GM18502 (cell line): ENCODE results near the gene CNOT6L.

Experiments
- ATAC-seq: cut with Tn5 transposase; IDR thresholded peaks from one replicate; pipeline ENCODE4 v1.9.1; 2021; ENCODE audit warnings: mild to moderate bottlenecking; ENCODE audit not compliant: unreplicated experiment, poor library complexity

Gene CNOT6L

GRCh38 chr4:77820649-77821561 lies 1.7 kb upstream of the CNOT6L start:
- ATAC-seq: no peak

GRCh38 chr4:77819843-77820648 lies 878 bp upstream of the CNOT6L start:
- ATAC-seq: peak; percentile 83

- ATAC-seq: peak; percentile 16
These were observed 255 bp upstream of the CNOT6L start for GRCh38 chr4:77819404-77819842.

GRCh38 chr4:77818073-77818601 lies 1.0 kb downstream of the CNOT6L start:
- peak; percentile 30 for ATAC-seq

- no peak for ATAC-seq
These were observed 1.7 kb downstream of the CNOT6L start for GRCh38 chr4:77817304-77818072.

- no peak for ATAC-seq
These were observed 2.6 kb downstream of the CNOT6L start for GRCh38 chr4:77816546-77816945.

- ATAC-seq: no peak
These were observed 3.5 kb downstream of the CNOT6L start for GRCh38 chr4:77815636-77816035.

GRCh38 chr4:77805840-77806239 lies 13.3 kb downstream of the CNOT6L start:
- ATAC-seq: no peak

- ATAC-seq: no peak
These were observed 14.7 kb downstream of the CNOT6L start for GRCh38 chr4:77804471-77804870.

- no peak for ATAC-seq
These were observed 16.8 kb downstream of the CNOT6L start for GRCh38 chr4:77802402-77802801.

- no peak for ATAC-seq
These were observed 17.9 kb downstream of the CNOT6L start for GRCh38 chr4:77801260-77801608.

GRCh38 chr4:77800483-77801259 lies 18.5 kb downstream of the CNOT6L start:
- no peak for ATAC-seq

- ATAC-seq: no peak
These were observed 19.1 kb downstream of the CNOT6L start for GRCh38 chr4:77800077-77800476.

- no peak for ATAC-seq
These were observed 20.8 kb downstream of the CNOT6L start for GRCh38 chr4:77798385-77798784.

- ATAC-seq: no peak
These were observed 21.9 kb downstream of the CNOT6L start for GRCh38 chr4:77797239-77797638.

- no peak for ATAC-seq
These were observed 23.8 kb downstream of the CNOT6L start for GRCh38 chr4:77795326-77795725.

GRCh38 chr4:77790146-77790545 lies 29.0 kb downstream of the CNOT6L start:
- ATAC-seq: no peak

- ATAC-seq: no peak
These were observed 30.2 kb downstream of the CNOT6L start for GRCh38 chr4:77788990-77789389.

- ATAC-seq: no peak
These were observed 31.2 kb downstream of the CNOT6L start for GRCh38 chr4:77787969-77788368.

- ATAC-seq: no peak
These were observed 33.5 kb downstream of the CNOT6L start for GRCh38 chr4:77785669-77786068.
